Activated CD4-positive, CD25-positive, alpha-beta regulatory T cell treated with anti-CD3 and anti-CD28 coated beads, Interleukin-2, amount 50 U/mL, for 24 hours (primary cell): ENCODE data around the gene TTC4.

Experiments used
- ATAC-seq, 2 donors: fragments of 150-1000 bp; cut with Tn5 transposase; one replicate each; pipeline ENCODE4 v1.10.0; 2021; ENCODE audit warnings: mild to moderate bottlenecking in 1 of 2, moderate library complexity in 1 of 2

TTC4 gene

DNA sequence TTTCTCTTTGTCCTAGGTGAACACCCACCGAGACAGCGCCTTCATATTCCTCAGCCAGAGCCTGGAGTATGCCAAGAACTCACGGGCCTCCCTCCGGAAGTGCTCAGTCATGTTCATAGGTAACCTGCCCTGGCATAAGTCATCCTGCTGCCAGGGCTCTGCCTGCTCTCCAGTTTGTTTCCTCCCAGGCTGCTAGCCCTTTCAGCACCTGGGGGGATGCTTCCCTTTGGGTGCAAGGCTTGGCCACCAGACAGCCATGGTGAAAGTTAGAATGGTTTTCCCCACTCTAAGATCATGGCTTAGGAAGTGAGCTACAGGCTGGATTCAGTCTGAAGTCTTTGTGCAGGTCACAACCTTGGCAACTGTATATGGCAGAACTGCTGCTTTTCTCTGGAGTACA lies 9.2 kb upstream of the TTC4 start:
- ATAC-seq: no peak

DNA sequence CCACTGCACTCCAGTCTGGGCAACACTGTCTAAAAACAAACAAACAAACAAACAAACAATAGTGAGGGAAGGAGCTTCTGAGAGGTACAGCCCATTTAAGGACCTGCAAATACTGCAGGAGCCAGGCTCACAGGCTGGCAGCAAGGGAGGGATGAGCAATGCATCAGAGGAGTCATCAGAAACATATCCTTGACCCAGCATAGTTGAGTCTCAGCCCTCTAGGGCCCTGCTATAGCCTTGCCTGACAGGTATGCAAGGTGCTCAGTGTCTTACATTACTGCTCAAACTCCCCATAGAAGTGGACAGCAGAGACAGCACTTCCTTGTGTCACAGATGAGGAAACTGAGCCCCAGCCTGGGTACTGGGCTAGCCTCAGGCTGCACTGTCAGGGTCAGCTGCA lies 7.3 kb upstream of the TTC4 start:
- ATAC-seq: no peak

DNA sequence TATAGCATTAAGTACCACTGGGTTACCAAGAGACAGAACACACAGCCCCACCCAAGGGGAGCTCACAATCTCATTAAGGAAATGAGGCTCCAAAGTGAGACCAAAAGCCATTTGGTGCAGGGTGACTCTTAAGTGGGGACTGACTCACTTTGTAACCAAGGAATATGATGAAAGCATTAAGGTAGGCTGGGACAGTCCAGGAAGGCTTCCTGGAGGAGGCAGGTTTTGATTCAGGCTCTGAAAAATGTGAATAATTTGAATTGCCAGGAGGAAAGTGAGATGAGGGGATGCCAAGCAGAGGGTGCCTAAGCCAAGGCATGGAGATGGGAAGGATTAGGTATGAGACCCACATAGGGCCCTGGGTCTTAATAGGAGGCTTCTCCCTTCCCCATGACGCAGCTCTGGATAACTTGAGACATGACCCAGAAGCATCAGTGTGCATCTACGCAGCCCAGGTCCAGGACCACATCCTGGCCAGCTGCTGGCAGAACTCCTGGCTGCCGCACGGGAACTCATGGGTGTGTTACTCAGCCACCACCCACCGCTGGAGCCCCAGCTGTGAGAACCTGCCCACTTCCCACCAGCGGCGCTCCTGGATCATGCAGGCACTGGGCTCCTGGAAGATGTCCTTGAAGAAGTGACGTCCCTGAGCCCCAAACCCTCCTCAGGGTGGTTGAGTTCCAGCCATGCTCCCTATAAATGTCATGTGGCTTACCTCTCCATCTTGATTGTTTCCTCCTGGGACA lies 5.9 kb upstream of the TTC4 start:
- ATAC-seq: no peak

DNA sequence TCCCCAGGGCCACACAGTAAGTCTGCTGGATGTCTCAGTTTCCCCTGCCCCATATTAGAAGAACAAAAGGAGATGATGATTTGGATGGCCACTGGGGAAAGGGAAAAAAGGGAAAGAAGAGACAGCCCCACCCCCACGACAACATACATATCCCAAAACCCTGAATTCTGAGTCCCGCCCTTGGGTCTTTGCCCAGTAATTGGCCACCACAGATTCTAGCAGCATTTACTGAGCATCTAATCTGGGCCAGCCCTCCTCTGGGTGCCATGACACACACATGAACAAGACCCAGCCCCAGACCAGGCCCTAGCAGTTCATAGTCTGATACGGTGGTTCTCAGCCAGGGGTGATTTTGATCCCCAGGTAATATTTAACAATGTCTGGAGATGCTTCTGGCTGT lies 5.2 kb upstream of the TTC4 start:
- ATAC-seq: no peak

DNA sequence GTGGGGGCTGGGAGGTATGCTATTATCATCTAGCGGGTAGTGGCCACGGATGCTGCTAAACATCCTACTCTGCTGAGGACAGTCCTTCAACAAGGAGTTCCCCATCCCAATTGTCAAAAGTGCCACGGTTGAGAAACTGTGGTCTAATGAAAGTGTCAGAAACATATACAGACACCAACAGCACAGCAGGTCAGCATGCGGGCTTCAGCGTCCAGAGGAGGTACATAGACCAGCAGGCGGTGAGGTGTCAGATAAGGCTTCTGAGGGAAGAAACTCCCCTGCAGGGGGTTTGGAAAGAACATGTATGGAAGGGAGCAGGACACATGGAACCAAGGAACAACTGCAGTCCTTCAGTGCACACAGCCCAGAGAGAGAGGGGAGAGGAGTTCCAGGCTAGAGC lies 4.8 kb upstream of the TTC4 start:
- ATAC-seq: no peak

DNA sequence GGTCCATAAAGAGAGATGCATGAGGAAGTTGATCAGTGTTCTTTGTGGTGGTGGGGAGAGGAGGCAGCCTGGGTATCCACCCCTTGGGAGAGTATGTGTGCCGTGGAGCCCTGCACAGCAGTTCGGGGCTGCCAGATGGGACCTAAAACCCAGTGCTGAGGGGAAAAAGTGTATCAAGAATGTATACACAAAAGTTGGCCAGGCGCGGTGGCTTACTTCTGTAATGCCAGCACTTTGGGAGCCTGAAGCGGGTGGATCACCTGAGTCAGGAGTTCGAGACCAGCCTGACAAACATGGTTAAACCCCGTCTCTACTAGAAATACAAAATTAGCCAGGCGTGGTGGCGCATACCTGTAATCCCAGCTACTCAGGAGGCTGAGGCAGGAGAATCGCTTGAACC lies 4.1 kb upstream of the TTC4 start:
- no peak for ATAC-seq

DNA sequence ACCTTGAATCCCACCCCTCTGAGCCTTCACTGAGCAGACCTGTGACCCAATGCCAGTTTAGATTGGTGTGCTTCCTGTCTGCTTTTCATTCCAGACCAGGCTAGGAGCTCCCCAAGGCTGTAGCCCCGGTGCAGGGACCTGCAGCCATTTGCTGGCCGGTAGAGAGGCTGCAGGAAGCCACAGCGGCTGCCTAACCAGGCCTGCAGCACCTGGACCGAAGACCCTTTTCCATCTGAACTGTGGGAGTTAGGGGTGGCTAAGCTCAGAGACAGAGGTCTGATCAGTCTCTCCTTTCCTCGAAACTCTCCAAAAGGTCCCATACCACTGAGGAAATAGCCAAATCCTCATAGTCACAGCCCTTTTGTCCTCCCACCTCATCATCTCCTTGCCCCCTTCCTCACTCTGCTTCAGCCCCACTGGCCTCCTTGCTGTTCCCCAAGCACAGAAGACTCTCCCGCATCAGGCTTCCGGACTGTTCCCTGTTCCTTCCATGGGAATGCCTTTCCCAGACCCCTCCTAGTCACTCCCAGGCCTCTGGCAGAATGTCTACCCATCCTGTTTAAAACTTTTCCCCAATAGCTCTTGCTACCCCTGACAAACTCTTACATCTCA lies 674 bp upstream of the TTC4 start:
- no peak for ATAC-seq

DNA sequence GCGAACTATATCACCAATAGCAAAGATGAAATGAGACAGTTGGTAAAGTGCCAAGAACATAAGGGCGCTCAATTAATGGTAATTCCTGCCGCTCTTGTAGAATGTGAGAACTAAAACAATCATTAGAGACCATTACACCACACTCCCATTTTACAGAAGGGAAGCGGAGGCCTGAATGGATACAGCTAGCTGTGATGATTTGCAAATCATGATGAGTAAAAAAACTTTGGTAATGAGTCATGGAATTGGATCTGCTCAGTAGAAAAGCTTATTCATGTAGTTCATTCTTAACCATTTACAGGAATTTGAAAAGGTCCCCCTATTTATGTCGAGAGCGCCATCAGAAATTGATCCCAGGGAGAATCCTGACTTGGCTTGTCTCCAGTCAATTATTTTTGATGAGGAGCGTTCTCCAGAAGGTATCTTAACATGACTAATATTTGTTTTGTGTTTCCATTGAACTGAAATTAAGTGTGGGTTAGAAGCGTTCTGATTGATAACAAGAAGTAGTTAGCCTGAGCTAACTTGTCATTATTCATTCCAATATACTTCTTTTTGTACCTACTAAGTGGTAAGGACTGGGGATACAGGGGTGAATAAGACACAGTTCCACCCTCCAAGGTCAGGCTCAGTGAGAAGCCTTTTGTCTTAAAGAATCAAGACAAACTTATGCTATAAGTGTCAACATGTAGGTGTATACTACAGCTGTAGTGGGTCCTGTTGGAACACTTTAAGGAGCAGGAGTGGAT lies 812 bp downstream of the TTC4 start:
- ATAC-seq: peak; percentile 64 to 66

DNA sequence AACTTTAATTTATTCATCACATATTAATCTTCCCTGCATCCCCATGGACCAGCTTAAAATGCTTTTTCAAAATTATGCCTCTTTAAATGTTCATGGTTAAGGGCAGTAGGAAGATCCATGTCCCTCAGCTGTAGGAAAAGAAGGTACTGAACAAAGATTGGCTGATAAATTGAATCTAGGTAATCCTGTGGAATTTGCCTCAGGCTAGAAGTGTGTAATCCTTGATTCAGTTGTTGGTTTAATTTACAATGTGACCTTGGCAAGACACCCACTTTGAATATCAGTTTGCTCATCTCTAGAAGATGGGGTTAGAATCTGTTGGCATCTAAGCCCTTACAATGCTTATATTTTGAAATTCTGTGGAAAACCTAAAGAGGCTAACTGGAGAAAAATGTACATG lies 6.1 kb downstream of the TTC4 start:
- no peak for ATAC-seq

DNA sequence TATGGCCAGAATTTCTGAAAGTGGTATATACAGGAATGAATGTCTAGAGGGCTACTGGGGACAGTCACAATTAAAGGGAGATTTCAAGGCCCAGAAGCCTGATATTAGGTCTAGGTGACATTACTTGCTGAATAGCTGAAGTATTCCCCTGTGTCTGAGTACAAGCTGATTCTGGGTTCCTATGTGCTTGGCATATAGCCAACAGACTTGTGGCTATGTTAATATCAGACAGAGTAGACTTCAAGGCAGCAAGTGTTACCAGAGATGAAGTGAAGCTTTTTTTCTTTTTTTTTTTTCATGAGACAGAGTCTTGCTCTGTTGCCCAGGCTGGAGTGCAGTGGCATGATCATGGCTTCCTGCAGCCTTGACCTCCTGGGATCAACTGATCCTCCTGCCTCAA lies 8.3 kb downstream of the TTC4 start:
- no peak for ATAC-seq

DNA sequence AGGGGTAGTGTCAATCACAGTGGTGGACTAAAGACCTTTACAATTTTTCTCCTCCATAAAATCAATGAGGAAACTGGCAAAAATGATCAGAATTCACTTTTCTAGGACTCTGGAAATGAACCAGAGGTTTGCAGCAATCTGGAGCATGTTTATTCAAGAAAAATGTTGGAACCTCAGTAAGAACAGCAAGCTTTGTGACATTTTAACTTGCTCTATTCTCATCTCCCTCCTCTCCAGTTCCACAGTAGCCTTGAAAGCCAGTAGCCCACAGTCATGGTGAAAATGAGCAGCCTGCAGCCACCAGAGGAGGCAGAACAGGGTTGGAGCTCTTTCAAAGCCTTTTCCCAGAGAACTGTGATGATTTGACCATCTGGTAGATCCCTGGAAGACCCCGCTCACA lies 9.1 kb downstream of the TTC4 start:
- no peak for ATAC-seq

DNA sequence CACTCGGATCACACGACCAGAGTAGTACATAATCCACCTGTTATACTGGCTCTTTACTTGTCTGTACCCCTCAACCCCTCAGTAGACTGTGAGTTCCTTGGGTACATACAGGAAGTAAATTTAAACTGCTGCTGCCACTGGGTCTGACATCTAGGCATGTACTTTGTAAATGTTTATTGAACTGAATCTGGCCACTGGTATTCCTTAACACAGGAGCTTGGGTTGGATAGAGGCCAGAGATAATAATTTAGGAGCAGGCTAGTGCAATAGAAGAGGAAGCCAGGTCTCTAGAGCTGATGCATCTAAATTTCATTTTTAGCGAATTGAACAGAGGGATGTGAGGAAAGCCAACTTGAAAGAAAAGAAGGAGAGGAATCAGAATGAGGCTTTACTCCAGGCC lies 12.4 kb downstream of the TTC4 start:
- ATAC-seq: no peak

DNA sequence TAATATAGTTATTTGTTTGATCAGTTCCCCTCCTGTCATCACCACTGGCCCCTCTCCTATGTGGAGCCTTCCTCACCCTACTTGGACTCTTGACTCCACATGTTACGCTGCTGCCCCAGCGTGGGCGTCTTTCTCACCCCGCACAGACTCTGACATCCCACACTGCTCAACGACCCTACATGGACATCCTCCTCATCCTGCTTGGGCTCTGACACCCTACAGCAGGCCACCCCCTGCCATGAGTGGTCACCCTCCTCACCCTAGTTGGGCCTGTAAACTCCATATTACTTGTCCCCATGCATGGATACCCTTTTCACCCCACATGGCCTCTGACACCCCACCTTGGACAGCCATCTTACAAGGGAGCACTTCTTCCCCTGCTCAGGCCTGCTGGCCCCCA lies 21.0 kb downstream of the TTC4 start:
- ATAC-seq: no peak

DNA sequence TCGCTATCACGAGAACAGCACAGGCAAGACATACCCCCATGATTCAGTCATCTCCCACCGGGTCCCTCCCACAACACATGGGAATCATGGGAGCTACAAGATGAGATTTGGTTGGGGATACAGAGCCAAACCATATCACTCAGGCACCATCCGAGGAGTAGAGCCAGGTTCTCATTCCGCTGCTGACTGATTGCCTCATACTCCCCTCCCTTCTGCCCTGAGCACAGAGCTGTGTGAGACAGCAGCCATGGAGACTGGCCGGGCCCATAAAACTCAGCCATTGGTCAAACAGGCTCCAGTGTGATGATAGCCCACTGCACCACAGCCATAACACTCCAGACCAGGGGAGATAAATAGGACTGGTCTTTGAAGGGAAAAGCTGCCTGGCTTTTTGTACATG lies 22.6 kb downstream of the TTC4 start:
- no peak for ATAC-seq

DNA sequence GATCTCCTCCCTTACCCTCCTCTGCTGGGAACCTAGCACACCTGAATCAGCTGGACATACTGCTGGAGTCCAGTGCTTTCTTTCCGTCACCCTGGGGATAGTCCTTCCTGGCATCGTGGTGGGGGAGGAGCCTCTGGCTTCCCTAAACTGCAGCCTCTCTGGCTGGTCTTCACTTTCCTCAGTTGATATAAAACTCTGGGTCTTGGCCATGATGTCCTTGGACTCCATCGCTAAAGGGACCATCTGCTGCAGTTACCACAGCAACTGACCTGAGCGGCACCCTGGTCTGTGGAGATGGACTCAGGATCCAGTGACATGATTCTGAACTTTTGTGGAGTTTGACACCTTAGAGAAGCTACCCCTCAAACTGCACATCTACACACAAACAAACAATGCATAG lies 25.9 kb downstream of the TTC4 start:
- no peak for ATAC-seq

DNA sequence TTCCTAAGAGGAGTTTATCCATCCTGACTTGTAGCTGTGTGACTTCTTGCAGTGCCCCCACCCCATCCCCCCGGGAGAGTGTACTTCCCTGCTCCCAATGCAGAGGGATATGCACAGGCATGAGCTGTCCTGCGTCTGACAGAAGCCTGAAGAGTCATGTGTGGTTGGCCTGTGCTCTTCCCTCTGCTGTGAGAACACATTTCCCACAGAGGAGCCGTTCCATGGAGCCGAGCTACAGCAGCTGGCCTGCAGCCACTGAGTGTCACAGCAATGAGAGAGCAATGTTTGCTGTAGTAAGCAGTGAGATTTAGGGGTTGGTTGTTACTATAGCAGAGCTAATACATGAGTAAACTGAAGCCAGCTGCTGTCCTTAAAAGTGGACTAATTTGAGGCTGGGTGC lies 26.6 kb downstream of the TTC4 start:
- ATAC-seq: no peak

DNA sequence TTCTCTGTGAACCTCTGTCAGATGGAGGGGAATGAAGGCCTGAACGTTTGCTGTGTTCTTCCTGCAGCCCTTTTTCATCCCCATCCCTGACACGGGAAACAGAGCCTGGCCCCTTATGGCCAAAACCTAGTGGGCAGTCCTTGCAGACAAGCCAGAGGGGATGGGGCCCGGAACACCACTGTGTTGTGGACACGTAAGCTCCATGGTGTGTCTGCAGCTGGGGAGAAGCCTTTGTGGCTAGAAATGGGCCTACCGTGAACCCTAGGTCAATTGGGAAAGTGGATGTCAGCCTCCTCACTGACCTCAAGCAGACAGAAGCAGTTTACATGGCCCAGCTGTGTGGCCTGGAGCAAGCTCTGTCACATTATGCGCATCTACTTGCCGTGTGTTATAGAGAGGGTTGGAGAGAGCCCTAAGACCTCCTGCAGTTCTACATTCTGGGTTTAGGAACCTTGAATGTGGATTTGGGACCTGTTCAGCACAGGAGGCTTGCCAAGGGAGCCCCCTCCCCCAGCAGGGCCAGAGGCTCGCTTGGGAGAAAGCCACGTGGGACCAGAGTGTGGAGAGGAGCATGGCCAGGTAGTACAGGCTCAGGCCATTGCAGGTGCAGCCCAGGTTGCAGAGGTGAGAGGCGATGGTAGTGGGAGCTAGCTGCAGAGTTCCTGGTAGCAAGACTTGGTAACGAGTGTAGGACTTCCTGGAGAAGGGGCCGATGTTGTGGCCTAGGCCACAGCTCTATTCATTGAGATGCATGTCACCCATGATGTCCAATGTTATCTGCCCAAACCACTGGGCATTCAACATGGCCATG lies 28.0 kb downstream of the TTC4 start:
- no peak for ATAC-seq

DNA sequence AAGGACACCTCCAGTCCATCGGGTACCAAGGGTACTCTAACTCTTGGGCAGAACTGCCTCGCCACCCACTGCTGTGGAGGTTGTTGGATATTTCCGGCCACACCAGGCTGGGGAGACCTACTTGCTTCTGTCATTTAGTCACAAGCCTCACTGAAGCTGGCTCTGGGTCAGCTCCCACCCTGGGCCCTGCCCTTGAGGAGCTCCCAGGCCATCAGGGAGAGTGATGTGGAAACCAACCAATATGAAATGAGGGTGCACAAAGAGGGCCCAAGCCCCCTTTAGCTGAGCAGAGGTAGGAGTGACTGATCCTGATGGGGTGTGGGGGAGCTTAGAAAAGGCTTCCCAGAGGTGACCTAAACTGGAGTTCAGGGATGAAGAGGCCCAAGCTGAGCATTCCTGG lies 29.0 kb downstream of the TTC4 start:
- ATAC-seq: no peak

DNA sequence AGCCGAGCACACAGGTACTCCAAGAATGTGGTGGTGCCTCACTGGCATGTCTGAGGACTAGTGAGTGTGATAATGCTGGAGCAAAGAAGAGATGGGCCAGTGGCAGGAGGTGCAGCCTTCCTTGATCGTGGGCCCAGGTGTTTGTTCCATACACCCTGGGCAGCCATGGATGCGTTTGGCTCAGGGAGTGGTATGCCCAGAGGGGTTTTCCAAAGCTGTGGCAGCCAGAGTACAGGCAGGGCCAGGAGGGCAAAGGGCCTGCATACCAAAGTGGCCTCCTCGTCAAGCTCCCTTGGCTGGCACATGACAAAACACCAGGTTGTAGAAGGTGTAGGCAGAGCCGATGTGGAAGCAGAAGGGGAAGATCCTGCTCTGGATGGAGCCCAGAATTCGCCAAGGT lies 29.6 kb downstream of the TTC4 start:
- no peak for ATAC-seq

DNA sequence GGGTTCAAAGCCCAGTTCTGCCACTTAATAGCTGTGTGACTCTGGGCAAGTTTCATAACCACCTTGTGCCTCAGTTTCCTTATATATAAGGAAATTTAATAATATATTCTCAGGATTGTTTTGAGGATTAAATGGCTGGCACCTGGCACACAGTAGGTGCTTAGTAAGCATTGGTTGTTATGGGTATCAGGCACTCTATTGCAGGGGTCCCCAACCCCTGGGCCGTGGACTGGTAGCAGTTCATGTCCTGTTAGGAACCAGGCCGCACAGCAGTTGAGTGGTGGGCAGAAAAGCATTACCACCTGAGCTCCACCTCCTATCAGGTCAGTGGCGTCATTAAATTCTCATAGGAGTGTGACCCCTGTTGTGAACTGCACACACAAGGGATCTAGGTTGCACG lies 30.2 kb downstream of the TTC4 start:
- no peak for ATAC-seq

DNA sequence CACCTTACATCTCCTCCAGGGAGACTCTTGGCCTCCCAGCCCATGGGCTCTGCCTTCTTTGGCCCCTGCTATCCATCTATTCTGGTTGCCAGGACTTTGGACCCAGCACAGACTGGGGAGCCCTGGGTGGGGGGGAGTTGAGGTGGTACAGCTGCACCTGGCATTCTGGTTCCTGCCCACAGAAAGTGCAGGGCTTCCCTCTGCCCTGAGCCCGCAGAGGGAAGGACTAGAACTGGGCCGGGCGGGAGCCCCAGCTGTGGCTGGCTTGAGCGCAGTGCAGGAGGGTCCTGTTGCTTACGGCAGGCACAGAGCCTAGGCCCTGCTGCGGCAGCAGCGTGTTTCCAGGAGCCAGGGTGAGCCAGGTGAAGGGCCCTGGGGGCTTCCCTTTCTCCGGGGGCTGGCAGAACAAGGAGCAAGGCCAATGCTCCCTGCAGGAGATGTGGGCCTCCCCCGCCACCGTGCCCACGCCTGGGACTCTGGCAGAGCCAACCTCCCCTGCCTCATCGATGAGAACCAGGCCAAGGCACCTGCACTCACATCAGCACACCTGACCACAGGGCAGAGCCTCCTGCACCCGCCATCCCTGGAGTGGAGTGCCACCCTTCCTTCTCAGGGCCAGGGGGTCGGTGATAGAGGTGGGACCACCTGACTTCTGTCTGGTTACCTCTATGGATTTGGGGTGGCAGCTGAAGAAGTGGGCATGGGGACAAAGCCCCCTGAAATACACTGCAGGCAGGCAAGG lies 32.6 kb downstream of the TTC4 start:
- ATAC-seq: no peak

DNA sequence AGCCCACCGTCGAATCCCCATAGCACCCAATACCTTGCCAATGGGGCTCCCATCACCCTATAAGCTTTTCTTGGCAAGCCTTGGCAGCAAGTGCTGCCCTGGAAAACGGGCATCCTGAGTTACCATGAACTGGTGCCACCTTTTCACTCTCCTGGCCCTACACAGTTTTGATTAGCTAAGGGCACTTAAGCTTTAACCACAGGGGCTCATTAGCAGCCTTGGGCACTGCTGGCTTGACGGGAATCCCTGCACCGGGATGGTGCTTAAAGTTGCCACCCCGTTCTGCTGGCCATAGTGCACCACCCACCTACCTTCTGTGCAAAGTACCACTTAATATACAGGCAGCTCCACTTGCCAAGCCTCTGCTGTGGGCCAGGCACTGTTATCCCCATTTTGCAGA lies 34.9 kb downstream of the TTC4 start:
- ATAC-seq: no peak

DNA sequence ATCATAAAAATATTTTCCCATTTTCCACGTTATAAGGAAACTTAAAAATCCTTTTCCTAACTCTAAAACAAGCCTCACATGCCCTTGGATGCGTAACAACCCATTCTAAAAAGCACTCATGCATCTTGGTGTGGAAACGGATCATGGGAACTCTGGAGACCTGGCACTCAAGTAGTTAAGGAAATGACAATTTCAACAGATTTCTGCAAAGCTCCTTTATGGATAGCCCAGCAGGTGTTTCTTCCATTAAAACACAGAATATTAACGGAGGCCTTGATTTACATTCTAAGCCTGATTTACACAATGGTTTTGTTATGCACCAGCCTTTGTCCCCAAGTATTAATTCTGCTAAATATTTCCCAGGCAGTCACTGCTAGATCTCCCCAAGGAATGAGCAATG lies 35.8 kb downstream of the TTC4 start:
- ATAC-seq: no peak
